ENCODE measurements around the gene LCN12.

GRCh38 chr9:136963751-136964150 is 11.7 kb downstream of the LCN12 start:
- TF ChIP-seq CTCF (IDR thresholded peaks at IDR 0.05) = no peak
- TF ChIP-seq POLR2A (IDR thresholded peaks at IDR 0.05) = no peak
